Adipocyte (in vitro differentiated cells): Measurements from ENCODE around the gene MAB21L4.
"Not testable (repeated sequence)": the region's sequence is repeated elsewhere in the genome, so short reads cannot be mapped to it uniquely, and the experiment has no call there.

Experiments
- DNase-seq: peaks from one replicate; pipeline ENCODE4 v3.0.0-alpha.2; 2015; ENCODE audit warnings: low read depth
- H3K27me3 ChIP-seq: replicated peaks from 2 replicates; pipeline ENCODE4 v1.7.0; 2013; ENCODE audit warnings: mild to moderate bottlenecking, low read length, moderate library complexity; ENCODE audit not compliant: control insufficient read depth, insufficient read depth
- H3K36me3 ChIP-seq: 2 replicates; pipeline ENCODE4 v1.7.0; 2013; ENCODE audit warnings: low read length, mild to moderate bottlenecking, moderate library complexity; ENCODE audit not compliant: control insufficient read depth, insufficient read depth, severe bottlenecking
- H3K4me1 ChIP-seq: 2 replicates; pipeline ENCODE4 v1.7.0; 2013; ENCODE audit warnings: mild to moderate bottlenecking, low read length, moderate library complexity; ENCODE audit not compliant: control insufficient read depth, insufficient read depth
- H3K4me3 ChIP-seq: 2 replicates; pipeline ENCODE4 v1.7.0; 2013; ENCODE audit warnings: mild to moderate bottlenecking, low read length, moderate library complexity
- H3K9ac ChIP-seq: 2 replicates; pipeline ENCODE4 v1.7.0; 2013; ENCODE audit warnings: mild to moderate bottlenecking, low read length, moderate library complexity
- H3K9me3 ChIP-seq: 2 replicates; pipeline ENCODE4 v1.7.0; 2013; ENCODE audit warnings: mild to moderate bottlenecking, low read length, moderate library complexity; ENCODE audit not compliant: control insufficient read depth

Gene MAB21L4

DNA sequence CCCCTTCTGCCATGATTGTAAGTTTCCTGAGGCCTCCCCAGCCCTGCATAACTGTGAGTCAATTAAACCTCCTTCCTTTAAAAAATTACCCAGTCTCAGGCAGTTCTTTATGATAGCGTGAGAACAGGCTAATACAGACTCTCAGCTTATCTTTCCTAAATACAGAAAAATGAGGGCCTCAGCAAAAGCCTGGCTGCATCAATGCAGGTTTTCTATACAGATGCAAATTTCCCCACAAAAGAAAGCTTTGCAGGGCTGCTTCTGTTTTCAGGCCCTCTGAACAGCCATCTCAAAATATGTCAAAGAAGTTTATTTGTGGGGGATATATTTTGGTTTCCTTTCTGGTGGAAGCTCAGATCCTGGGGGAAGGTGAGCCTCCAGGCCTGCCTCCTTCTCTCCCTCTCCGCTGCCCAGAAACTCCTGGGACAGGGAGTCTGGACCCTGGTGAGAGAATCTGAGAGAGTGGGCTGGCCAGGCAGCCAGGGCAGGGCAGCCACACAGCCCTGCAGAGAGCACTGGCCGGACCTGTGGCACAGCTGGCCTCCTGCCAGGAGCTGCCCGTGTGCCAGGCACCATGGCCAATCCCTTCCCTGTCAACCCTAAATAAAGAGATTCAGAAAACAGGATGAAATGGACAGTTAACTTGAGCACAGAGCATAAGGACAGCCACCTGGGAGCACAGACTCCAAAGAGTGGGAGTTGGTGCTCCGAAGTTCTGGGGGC lies 48.9 kb downstream of the MAB21L4 start:
- H3K9me3 ChIP-seq: peaks cover 5% of the 10 kb centered on the region
- DNase-seq: no peak
- H3K4me1 ChIP-seq: no peaks in the 10 kb centered on the region
- peaks cover 40% of the 10 kb centered on the region for H3K27me3 ChIP-seq
- H3K9ac ChIP-seq: no peak overlapping the region
- H3K36me3 ChIP-seq: no peaks in the 10 kb centered on the region
- no peak overlapping the region for H3K4me3 ChIP-seq

DNA sequence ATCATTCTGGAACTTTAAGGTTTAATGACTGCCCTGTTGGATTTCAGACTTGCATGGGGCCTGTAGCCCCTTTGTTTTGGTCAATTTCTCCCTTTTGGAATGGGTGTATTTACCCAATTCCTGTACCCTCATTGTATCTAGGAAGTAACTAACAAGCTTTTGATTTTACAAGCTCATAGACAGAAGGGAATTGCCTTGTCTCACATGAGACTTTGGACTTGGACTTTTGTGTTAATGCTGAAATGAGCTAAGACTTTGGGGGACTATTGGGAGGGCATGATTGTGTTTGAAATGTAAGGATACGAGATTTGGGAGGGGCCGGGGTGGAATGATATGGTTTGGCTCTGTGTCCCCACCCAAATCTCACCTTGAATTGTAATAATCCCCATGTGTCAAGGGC lies 49.6 kb downstream of the MAB21L4 start:
- H3K4me3 ChIP-seq, H3K36me3 ChIP-seq, H3K9ac ChIP-seq, DNase-seq, H3K4me1 ChIP-seq, H3K9me3 ChIP-seq: not testable (repeated sequence)
- peaks cover 39% of the 10 kb centered on the region for H3K27me3 ChIP-seq

DNA sequence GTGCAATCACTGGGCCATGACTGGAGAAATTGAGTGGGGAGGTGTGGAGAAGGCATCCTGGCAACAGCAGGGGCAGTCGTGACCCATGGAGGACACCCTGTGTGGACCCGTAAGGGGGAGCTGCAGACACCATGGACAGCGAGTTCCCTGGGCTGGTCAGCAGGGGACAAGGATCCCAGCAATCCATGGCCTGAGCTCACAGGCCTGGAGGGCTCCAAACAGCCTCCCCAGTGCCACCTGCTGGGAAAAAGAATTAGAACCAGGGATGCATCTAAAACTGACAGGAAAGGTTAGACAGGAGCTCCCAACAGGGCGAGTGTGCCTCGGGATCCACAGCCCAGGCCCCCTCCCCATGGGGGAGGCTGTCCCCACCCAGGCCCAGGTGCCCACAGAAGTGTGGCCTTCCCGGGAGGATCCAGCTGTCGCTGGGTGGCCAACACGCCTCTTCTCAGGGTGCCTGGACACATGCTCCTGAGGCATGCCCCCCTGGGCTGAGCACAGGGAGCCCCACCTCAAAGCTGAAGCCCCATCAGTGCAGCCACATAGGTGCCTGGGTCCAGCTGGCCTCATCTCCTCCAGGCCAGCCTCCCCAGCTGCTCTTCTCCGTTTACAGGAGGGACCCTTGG lies 55.4 kb downstream of the MAB21L4 start:
- Histone ChIP-seq H3K36me3 (no peaks in the 10 kb centered on the region), H3K4me1 (peaks cover 11% of the 10 kb centered on the region), H3K27me3 (peaks cover 54% of the 10 kb centered on the region), H3K4me3 (no peak overlapping the region), H3K9me3 (peaks cover 5% of the 10 kb centered on the region), H3K9ac (no peak overlapping the region)
- DNase-seq: peak; percentile 87

DNA sequence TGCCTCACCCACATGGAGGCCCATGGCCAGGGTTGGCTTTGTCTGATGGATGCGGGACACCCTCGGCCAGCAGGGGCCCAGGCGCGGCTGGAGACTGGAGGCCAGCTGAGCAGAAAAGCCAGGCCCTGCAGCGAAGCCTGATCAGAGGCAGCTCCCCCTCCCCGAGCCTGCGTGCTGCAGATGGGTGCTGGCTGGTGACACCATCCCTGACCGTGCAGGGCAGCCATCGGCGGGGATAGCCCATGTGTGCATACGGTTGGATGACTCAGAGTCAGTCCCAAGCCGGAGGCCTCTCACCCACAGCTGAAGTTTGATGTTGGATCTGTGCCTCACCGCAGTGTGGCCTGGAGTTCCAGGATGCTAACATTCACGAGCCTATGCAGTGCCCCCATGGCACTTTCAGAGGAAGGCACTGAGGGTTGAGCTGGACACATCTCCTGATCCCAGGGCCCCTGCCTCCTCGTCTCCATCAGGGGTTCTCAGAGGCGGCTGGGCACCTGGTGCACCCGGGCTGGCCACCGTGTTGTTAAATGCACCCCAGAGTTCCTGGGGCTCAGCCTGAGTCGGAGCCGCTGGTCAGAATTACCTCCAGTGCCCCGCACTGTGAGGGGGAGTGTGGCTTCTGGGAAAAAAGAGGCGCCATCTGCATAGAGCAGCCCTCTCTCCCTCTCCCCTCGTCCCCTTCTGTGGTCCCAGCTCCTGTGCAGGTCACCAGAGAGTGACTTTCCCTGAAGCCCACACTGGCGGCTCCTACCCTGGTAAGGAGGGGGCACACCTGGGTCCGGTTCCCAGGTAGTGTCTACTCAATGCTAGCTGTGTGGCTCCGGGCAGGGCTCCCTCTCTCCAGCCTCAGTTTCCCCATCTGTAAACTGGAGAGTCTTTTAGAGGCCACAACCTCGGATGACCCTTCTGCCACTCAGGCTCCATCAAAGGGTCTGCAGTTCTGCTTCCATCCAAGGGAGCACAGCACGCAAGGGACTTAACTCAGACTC lies 56.5 kb downstream of the MAB21L4 start:
- no peak for DNase-seq
- peaks cover 1% of the 10 kb centered on the region for H3K9me3 ChIP-seq
- H3K4me3 ChIP-seq: no peak overlapping the region
- no peak overlapping the region for H3K9ac ChIP-seq
- peaks cover 52% of the 10 kb centered on the region for H3K27me3 ChIP-seq
- peaks cover 11% of the 10 kb centered on the region for H3K4me1 ChIP-seq
- no peaks in the 10 kb centered on the region for H3K36me3 ChIP-seq

DNA sequence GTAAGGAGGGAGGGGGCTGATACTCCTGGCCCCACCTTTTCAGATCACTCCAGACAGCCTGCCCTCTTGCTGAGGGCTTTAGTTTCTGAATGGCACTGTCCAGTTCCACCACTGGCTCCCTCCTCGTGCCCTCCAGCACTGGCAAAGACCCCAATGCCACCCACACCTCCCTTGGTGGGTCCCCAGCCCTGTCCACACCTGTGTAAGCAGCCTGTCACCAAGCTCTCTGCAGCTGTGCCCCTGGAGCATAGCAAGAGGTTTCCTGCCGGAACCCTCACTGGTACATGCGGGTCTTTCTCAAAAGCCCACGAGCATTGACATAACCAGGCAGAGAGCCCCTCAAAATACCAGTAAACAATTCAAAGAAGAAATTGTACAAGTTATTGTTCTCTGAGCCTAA lies 58.3 kb downstream of the MAB21L4 start:
- no peaks in the 10 kb centered on the region for H3K9me3 ChIP-seq
- DNase-seq: no peak
- no peaks in the 10 kb centered on the region for H3K36me3 ChIP-seq
- H3K4me3 ChIP-seq: no peak overlapping the region
- H3K27me3 ChIP-seq: peaks cover 41% of the 10 kb centered on the region
- peaks cover 11% of the 10 kb centered on the region for H3K4me1 ChIP-seq
- H3K9ac ChIP-seq: no peak overlapping the region

DNA sequence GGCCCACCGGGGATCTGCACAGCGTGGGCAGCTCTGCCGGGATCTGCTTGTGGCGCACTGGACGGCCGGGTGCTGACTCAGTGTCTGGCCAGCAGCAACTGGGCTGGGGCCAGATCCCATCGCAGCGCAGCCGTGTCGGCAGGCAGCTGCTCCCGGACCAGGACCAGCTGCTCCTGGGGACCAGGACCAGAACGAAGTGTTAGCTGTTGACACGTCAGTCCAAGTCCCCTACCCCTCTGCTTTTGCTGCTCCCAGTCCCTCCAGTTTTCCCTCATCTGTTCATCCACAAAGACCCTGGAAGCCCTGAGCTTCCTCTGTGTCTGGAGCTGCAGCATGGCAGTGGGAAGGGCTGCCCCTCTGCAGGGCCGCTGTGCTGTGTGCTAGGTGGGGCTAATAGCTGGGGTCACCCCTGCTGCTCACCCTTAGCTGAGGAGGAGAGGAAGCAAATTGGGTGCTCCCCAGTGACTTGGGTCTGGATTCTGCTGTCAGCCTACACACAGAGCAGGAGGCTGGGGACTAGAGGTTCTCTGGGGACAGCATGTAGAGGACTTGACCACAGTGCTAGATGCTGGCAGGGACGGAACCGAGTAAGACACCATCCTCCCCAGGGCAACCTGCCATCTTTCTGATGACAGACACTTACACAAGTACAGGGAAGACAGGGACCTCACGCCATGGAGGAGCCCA lies 59.0 kb downstream of the MAB21L4 start:
- Histone ChIP-seq H3K36me3 (no peaks in the 10 kb centered on the region), H3K9ac (no peak overlapping the region), H3K9me3 (no peaks in the 10 kb centered on the region), H3K27me3 (peaks cover 42% of the 10 kb centered on the region), H3K4me1 (peaks cover 11% of the 10 kb centered on the region), H3K4me3 (no peak overlapping the region)
- DNase-seq: peak; percentile 77
